ENCODE results near the gene MED9.
A peak's percentile ranks its signal among the peaks of the same experiment; 100 is the strongest.
"Not testable (repeated sequence)": the region's sequence is repeated elsewhere in the genome, so short reads cannot be mapped to it uniquely, and the experiment has no call there.

Gene MED9

GRCh38 chr17:17454700-17455099 is 22.1 kb upstream of the MED9 start:
- not testable (repeated sequence) for H3K4me3 ChIP-seq (ENCODE audit: low read depth, low read length); H2BK5ac ChIP-seq (ENCODE audit: low read depth, low read length, poor library complexity); H3K79me2 ChIP-seq (ENCODE audit: control insufficient read depth, insufficient read depth, low read length, poor library complexity); H2BK12ac ChIP-seq (ENCODE audit: low read length); H4K12ac ChIP-seq (ENCODE audit: low read depth, low read length); H4K91ac ChIP-seq (ENCODE audit: low read depth, low read length); H3K4me1 ChIP-seq (ENCODE audit: control insufficient read depth in 1 of 2, insufficient read depth in 2 of 2, low read length in 2 of 2); H3K36me3 ChIP-seq (ENCODE audit: control insufficient read depth in 1 of 2, insufficient read depth in 2 of 2, low read length in 2 of 2); H2BK120ac ChIP-seq (ENCODE audit: insufficient read depth, low read length, poor library complexity); H3K9ac ChIP-seq (ENCODE audit: low read length); H2AK5ac ChIP-seq (ENCODE audit: low read length); H4K8ac ChIP-seq (ENCODE audit: low read depth, low read length); DNase-seq; H3K4ac ChIP-seq (ENCODE audit: low read depth, low read length); H3K79me1 ChIP-seq (ENCODE audit: low read length); H2AFZ ChIP-seq (ENCODE audit: insufficient read depth, low read length, poor library complexity); H3K18ac ChIP-seq (ENCODE audit: low read length); H3K14ac ChIP-seq (ENCODE audit: low read length); H3K23ac ChIP-seq (ENCODE audit: low read length); H3K4me2 ChIP-seq (ENCODE audit: low read length); H3K27me3 ChIP-seq (ENCODE audit: insufficient read depth, low read length); H3K9me3 ChIP-seq (ENCODE audit: insufficient read depth, low read depth, low read length); H3K27ac ChIP-seq (ENCODE audit: low read depth, low read length)
- WGBS (ENCODE audit: extremely low coverage, insufficient coverage, insufficient read length) = no CpG with 5 or more reads among the region's 1 CpG

- Histone ChIP-seq H3K9me3 (ENCODE audit: insufficient read depth, low read depth, low read length) (peaks cover 5% of the 10 kb centered on the region), H3K4me1 (ENCODE audit: control insufficient read depth in 1 of 2, insufficient read depth in 2 of 2, low read length in 2 of 2) (no peaks in the 10 kb centered on the region), H2BK120ac (ENCODE audit: insufficient read depth, low read length, poor library complexity) (no peak overlapping the region), H3K14ac (ENCODE audit: low read length) (no peak overlapping the region), H3K79me2 (ENCODE audit: control insufficient read depth, insufficient read depth, low read length, poor library complexity) (no peaks in the 10 kb centered on the region), H4K12ac (ENCODE audit: low read depth, low read length) (no peak overlapping the region), H2BK12ac (ENCODE audit: low read length) (no peak overlapping the region), H3K18ac (ENCODE audit: low read length) (no peak overlapping the region), H2AFZ (ENCODE audit: insufficient read depth, low read length, poor library complexity) (no peak overlapping the region), H3K79me1 (ENCODE audit: low read length) (no peaks in the 10 kb centered on the region), H3K27ac (ENCODE audit: low read depth, low read length) (no peak overlapping the region), H2BK5ac (ENCODE audit: low read depth, low read length, poor library complexity) (no peak overlapping the region), H4K8ac (ENCODE audit: low read depth, low read length) (no peak overlapping the region), H4K91ac (ENCODE audit: low read depth, low read length) (no peak overlapping the region), H3K4ac (ENCODE audit: low read depth, low read length) (no peak overlapping the region), H3K4me2 (ENCODE audit: low read length) (no peak overlapping the region), H3K9ac (ENCODE audit: low read length) (no peak overlapping the region), H3K23ac (ENCODE audit: low read length) (no peak overlapping the region), H3K4me3 (ENCODE audit: low read depth, low read length) (peak overlapping the region; percentile 3), H2AK5ac (ENCODE audit: low read length) (no peak overlapping the region), H3K27me3 (ENCODE audit: insufficient read depth, low read length) (no peaks in the 10 kb centered on the region), H3K36me3 (ENCODE audit: control insufficient read depth in 1 of 2, insufficient read depth in 2 of 2, low read length in 2 of 2) (no peaks in the 10 kb centered on the region)
- WGBS (ENCODE audit: extremely low coverage, insufficient coverage, insufficient read length) = no CpG with 5 or more reads among the region's 4 CpGs
- no peak for DNase-seq
Measured at GRCh38 chr17:17455173-17455572, 21.6 kb upstream of the MED9 start.

- Histone ChIP-seq H3K79me1 (ENCODE audit: low read length) (no peaks in the 10 kb centered on the region), H3K27me3 (ENCODE audit: insufficient read depth, low read length) (no peaks in the 10 kb centered on the region), H2BK5ac (ENCODE audit: low read depth, low read length, poor library complexity) (no peak overlapping the region), H3K9me3 (ENCODE audit: insufficient read depth, low read depth, low read length) (peaks cover 5% of the 10 kb centered on the region), H2AK5ac (ENCODE audit: low read length) (no peak overlapping the region), H3K14ac (ENCODE audit: low read length) (no peak overlapping the region), H4K8ac (ENCODE audit: low read depth, low read length) (no peak overlapping the region), H3K4me3 (ENCODE audit: low read depth, low read length) (no peak overlapping the region), H3K4ac (ENCODE audit: low read depth, low read length) (no peak overlapping the region), H2AFZ (ENCODE audit: insufficient read depth, low read length, poor library complexity) (no peak overlapping the region), H3K4me2 (ENCODE audit: low read length) (no peak overlapping the region), H2BK12ac (ENCODE audit: low read length) (no peak overlapping the region), H3K18ac (ENCODE audit: low read length) (no peak overlapping the region), H3K23ac (ENCODE audit: low read length) (no peak overlapping the region), H3K36me3 (ENCODE audit: control insufficient read depth in 1 of 2, insufficient read depth in 2 of 2, low read length in 2 of 2) (no peaks in the 10 kb centered on the region), H4K12ac (ENCODE audit: low read depth, low read length) (no peak overlapping the region), H3K9ac (ENCODE audit: low read length) (no peak overlapping the region), H4K91ac (ENCODE audit: low read depth, low read length) (no peak overlapping the region), H2BK120ac (ENCODE audit: insufficient read depth, low read length, poor library complexity) (no peak overlapping the region), H3K27ac (ENCODE audit: low read depth, low read length) (no peak overlapping the region), H3K4me1 (ENCODE audit: control insufficient read depth in 1 of 2, insufficient read depth in 2 of 2, low read length in 2 of 2) (no peaks in the 10 kb centered on the region), H3K79me2 (ENCODE audit: control insufficient read depth, insufficient read depth, low read length, poor library complexity) (no peaks in the 10 kb centered on the region)
- no CpG with 5 or more reads among the region's 19 CpGs for WGBS (ENCODE audit: extremely low coverage, insufficient coverage, insufficient read length)
- no peak for DNase-seq
Measured at GRCh38 chr17:17456251-17456650, 20.5 kb upstream of the MED9 start.

- no peaks in the 10 kb centered on the region for H3K4me1 ChIP-seq (ENCODE audit: control insufficient read depth in 1 of 2, insufficient read depth in 2 of 2, low read length in 2 of 2)
- WGBS (ENCODE audit: extremely low coverage, insufficient coverage, insufficient read length) = no CpG with 5 or more reads among the region's 2 CpGs
Measured at GRCh38 chr17:17457680-17458079, 19.1 kb upstream of the MED9 start.

More at GRCh38 chr17:17457680-17458079, 19.1 kb upstream of the MED9 start:
- Histone ChIP-seq H4K12ac (ENCODE audit: low read depth, low read length) (no peak overlapping the region), H3K23ac (ENCODE audit: low read length) (no peak overlapping the region), H3K9ac (ENCODE audit: low read length) (no peak overlapping the region), H3K36me3 (ENCODE audit: control insufficient read depth in 1 of 2, insufficient read depth in 2 of 2, low read length in 2 of 2) (no peaks in the 10 kb centered on the region), H4K91ac (ENCODE audit: low read depth, low read length) (no peak overlapping the region), H3K79me1 (ENCODE audit: low read length) (no peaks in the 10 kb centered on the region), H2AK5ac (ENCODE audit: low read length) (no peak overlapping the region), H2BK12ac (ENCODE audit: low read length) (no peak overlapping the region), H3K4me3 (ENCODE audit: low read depth, low read length) (no peak overlapping the region), H3K4me2 (ENCODE audit: low read length) (no peak overlapping the region), H3K27ac (ENCODE audit: low read depth, low read length) (no peak overlapping the region), H2BK5ac (ENCODE audit: low read depth, low read length, poor library complexity) (no peak overlapping the region), H4K8ac (ENCODE audit: low read depth, low read length) (no peak overlapping the region), H3K27me3 (ENCODE audit: insufficient read depth, low read length) (no peaks in the 10 kb centered on the region), H3K18ac (ENCODE audit: low read length) (no peak overlapping the region), H3K79me2 (ENCODE audit: control insufficient read depth, insufficient read depth, low read length, poor library complexity) (no peaks in the 10 kb centered on the region), H3K14ac (ENCODE audit: low read length) (no peak overlapping the region), H2AFZ (ENCODE audit: insufficient read depth, low read length, poor library complexity) (no peak overlapping the region), H3K9me3 (ENCODE audit: insufficient read depth, low read depth, low read length) (peaks cover 5% of the 10 kb centered on the region), H3K4ac (ENCODE audit: low read depth, low read length) (no peak overlapping the region), H2BK120ac (ENCODE audit: insufficient read depth, low read length, poor library complexity) (no peak overlapping the region)
- DNase-seq = no peak

All from trophoblast cell (in vitro differentiated cells and primary cell).